ENCODE measurements around the gene MTCH2.
"Not testable (repeated sequence)": the region's sequence is repeated elsewhere in the genome, so short reads cannot be mapped to it uniquely, and the experiment has no call there.

Gene MTCH2

GRCh38 chr11:47642099-47642855 lies at the start of gene MTCH2:
MTCH2 (minus strand) TSS chr11:47642559; CDS start chr11:47642465, 94 bp downstream.
- peak; percentile 96 for DNase-seq

DNA sequence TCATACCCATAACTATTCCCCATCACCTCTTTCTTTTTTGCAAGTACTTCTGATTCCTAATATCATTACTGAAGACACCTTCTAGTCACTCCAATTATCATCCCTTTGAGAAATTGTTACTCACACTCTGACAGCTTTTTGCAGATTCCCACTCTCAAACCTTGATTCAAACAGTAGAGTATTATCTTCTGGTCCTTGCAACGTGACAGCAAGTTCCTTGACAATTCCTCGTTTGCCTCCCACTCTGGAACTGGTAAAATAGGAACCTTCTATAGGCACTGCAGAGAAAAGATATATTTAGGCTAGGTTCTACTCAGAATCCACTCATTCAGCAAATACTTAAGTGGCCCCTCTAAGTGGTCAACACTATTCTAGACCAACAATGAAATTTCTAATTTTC lies 49.6 kb upstream of the MTCH2 start:
- DNase-seq, result no peak

DNA sequence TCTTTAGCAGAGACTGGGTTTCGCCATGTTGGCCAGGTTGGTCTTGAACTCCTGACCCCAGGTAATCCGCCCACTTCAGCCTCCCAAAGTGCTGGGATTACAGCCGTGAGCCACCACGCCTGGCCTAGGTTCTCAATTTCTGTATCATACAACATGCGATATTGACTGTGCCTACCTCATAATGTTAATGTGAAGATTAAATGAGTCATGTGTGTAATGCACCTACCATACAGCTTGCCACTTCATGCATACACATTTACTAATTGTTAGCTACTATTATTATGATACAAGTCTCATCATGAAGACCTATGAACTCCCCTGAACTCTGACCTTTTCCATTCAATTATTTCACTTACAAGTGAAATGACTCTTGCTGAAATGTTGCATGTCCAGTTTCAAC lies 47.1 kb upstream of the MTCH2 start:
- DNase-seq, result no peak

DNA sequence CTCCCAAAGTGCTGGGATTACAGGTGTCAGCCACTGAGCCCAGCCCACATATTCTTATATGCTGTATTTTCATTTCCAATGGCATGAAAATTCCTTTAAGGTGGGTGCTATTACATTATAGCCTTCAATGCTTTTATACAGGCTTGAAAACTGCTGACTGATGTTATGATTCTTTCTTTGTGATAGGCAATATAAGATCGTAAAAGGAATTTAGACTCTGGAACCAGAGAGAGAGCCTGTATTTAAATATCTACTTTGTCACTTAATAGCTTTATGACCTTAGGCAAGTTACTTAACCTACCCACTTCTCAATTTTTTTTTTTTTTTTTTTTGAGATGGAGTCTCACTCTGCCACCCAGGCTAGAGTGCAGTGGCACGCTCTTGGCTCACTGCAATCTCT lies 46.6 kb upstream of the MTCH2 start:
- no peak for DNase-seq

GRCh38 chr11:47688111-47688510 lies 45.8 kb upstream of the MTCH2 start:
- no peak for DNase-seq

- DNase-seq, result not testable (repeated sequence)
Measured at GRCh38 chr11:47686704-47687103, 44.3 kb upstream of the MTCH2 start.

DNA sequence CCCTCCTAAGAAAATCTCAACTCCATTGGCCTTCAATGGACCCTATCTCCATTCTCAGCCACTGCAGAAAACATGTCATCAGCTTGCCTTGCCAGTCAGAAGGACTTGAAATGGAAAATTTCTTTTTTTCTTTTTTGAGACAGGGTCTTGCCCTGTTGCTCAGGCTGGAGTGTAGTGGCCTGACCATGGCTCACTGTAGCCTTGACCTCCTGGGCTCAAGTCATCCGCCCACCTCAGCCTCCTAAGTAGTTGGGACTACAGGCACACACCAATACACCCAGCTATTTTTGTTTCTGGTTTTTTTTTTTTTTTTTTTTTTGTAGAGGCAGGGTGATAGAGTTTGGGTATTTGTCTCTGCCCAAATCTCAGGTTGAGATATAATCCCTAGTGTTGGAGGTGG lies 43.8 kb upstream of the MTCH2 start:
- DNase-seq, result no peak

- no peak for DNase-seq
Measured at GRCh38 chr11:47675851-47676250, 33.5 kb upstream of the MTCH2 start.

GRCh38 chr11:47672283-47672730 lies 29.9 kb upstream of the MTCH2 start:
- no peak for DNase-seq

- no peak for DNase-seq
Measured at GRCh38 chr11:47669856-47670255, 27.5 kb upstream of the MTCH2 start.

- DNase-seq, result no peak
Measured at GRCh38 chr11:47668665-47669064, 26.3 kb upstream of the MTCH2 start.

GRCh38 chr11:47667555-47667954 lies 25.2 kb upstream of the MTCH2 start:
- DNase-seq, result no peak

- no peak for DNase-seq
Measured at GRCh38 chr11:47667135-47667534, 24.8 kb upstream of the MTCH2 start.

DNA sequence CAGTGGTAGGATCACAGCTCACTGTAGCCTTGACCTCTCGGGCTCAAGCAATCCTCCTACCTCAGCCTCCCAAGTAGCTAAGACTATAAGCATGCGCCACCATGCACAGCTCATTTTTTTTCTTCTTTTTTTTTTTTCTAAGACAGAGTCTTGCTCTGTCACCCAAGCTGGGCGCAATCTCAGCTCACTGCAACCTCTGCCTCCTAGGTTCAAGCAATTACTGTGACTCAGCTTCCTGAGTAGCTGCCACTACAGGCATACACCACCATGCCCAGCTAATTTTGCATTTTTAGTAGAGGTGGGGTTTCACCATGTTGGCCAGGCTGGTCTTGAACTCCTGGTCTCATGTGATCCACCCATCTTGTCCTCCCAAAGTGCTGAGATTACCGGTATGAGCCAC lies 22.6 kb upstream of the MTCH2 start:
- DNase-seq, result not testable (repeated sequence)

GRCh38 chr11:47661245-47661644 lies 18.9 kb upstream of the MTCH2 start:
- no peak for DNase-seq

DNA sequence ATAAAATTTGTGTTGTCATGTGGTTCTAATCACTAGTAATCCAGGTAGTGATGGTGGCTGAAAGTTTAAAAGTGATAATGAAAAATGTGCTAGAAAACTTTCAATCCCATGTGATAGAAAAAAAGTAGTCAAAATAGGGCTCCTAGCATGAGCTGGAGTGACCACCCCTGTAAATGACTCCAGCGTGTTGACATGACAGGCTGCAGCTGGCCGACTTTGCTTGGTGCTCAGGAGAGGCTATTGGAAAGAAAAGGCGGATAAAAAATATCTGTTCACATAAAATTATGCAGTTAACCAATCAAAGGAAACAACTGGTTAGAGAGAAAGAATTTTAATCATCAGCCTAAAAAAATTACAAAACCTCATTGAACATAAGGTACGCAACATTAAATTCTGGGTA lies 16.9 kb upstream of the MTCH2 start:
- DNase-seq, result no peak

- DNase-seq, result no peak
Measured at GRCh38 chr11:47656260-47656885, 14.0 kb upstream of the MTCH2 start.

GRCh38 chr11:47651818-47652469 lies 9.6 kb upstream of the MTCH2 start:
- DNase-seq, result no peak

DNA sequence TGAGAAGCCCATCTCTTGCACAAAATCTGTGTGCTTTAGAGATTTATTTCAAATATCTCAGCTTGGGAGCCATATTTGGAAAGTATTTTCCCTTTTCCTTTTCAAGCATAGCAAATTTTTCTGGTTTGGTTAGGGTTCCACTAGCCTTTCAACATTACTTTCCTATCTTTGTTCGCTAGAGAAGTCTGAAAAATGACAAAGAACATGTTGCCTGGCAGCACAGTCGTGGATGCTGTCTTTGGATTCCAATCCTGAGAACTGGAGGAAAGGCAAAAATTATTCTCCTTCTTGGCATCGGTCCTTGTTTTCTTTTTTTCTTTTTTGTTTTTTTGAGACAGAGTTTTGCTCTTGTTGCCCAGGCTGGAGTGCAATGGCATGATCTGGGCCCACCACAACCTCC lies 6.9 kb upstream of the MTCH2 start:
- DNase-seq, result no peak

- DNase-seq, result no peak
Measured at GRCh38 chr11:47646019-47646418, 3.7 kb upstream of the MTCH2 start.

DNA sequence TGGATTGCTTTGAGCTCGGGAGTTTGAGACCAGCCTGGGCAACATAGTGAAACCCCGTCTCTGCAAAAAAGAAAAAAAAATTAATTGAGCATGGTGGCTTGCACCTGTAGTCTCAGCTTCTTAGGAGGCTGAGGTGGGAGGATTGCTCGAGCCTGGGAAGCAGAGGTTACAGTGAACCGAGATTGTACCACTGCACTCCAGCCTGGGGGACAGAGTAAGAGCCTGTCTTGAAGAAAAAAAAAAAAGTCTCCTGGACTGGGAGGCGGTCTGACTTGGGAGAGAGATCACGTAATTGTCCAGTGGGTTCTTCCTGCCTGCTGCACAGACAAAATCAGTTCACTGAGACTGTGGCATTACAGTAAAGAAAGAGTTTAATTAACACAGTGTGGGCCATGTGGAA lies 3.1 kb upstream of the MTCH2 start:
- DNase-seq, result no peak

DNA sequence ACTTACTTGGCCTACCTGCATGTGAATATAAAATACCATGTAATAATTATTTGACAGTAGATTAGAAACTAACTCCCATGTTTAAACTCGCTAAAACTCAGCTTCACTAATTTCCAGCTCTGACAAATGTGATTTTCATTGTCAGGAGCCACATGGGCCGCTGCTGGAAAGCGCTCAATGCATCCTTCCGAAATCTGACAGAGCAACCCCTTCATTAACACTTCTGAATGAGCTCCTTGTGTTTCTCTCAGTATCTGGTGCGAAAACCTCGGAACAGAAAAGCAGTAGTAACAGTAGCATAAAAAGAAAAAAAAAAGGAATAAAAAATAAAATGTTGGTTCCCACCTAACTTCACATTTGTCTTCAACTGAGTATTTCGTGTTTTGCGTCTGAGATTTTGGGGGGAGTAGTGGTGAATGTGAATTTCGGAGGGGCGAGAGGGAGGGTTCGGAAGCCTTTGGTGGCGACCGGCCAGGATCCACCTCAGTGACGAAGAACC lies 710 bp downstream of the MTCH2 start:
- DNase-seq, result no peak

DNA sequence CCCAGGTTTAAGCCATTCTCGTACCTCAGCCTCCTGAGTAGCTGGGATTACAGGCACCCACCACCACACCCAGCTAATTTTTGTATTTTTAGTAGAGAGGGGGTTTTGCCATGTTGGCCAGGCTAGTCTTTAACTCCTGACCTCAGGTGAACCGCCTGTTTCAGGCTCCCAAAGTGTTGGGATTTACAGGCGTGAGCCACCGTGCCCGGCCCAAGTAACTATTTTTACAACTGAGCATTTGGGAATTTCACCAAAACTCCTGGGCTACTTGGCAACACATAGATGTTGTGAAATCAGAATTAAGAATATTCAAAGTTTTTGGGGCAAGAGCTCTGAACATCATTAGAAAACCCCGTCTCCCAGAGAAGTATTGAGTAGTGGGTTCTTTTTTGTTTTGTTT lies 1.9 kb downstream of the MTCH2 start:
- not testable (repeated sequence) for DNase-seq

- not testable (repeated sequence) for DNase-seq
Measured at GRCh38 chr11:47636331-47636730, 6.0 kb downstream of the MTCH2 start.

Measured in CD4-positive, alpha-beta T cell treated with Interleukin-15 for 1 hour (primary cell).